ENCODE results near the gene TFDP1.
A peak's percentile ranks its signal among the peaks of the same experiment; 100 is the strongest.

The TFDP1 gene

DNA sequence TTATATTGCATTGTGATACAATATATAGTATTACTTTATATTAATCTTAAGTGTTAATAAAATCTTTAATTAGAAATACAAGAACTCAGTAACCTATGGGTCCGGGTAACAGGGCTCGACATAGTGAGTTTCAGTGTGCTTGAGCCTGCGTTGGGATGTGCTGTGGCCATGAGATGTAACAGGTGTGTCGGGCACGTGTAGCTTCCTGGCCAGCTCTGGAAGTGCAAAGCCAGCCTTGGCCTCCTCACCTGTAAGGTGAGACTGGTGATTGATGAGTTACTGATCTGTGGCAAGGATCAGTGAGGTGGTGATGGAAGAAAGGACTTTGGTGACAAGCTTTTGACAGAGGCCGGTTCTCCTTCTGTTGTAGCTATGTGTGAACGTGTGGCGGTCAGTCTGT lies 54.3 kb downstream of the TFDP1 start:
- TF ChIP-seq, protein P1, sequence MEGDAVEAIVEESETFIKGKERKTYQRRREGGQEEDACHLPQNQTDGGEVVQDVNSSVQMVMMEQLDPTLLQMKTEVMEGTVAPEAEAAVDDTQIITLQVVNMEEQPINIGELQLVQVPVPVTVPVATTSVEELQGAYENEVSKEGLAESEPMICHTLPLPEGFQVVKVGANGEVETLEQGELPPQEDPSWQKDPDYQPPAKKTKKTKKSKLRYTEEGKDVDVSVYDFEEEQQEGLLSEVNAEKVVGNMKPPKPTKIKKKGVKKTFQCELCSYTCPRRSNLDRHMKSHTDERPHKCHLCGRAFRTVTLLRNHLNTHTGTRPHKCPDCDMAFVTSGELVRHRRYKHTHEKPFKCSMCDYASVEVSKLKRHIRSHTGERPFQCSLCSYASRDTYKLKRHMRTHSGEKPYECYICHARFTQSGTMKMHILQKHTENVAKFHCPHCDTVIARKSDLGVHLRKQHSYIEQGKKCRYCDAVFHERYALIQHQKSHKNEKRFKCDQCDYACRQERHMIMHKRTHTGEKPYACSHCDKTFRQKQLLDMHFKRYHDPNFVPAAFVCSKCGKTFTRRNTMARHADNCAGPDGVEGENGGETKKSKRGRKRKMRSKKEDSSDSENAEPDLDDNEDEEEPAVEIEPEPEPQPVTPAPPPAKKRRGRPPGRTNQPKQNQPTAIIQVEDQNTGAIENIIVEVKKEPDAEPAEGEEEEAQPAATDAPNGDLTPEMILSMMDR (conservative IDR thresholded peaks at IDR 0.05; ENCODE audit: low read depth, low read length): no peak
- DNase-seq (ENCODE audit: low read depth): no peak

GRCh38 chr13:113639616-113640262 lies 55.2 kb downstream of the TFDP1 start:
- TF ChIP-seq, protein P1 (conservative IDR thresholded peaks at IDR 0.05; ENCODE audit: low read depth, low read length): no peak
- no peak for DNase-seq (ENCODE audit: low read depth)
- H3K4me3 ChIP-seq (ENCODE audit: low read length): no peak overlapping the region

More for the DNA sequence above, 54.3 kb downstream of the TFDP1 start:
- H3K4me3 ChIP-seq (ENCODE audit: low read length): no peak overlapping the region

DNA sequence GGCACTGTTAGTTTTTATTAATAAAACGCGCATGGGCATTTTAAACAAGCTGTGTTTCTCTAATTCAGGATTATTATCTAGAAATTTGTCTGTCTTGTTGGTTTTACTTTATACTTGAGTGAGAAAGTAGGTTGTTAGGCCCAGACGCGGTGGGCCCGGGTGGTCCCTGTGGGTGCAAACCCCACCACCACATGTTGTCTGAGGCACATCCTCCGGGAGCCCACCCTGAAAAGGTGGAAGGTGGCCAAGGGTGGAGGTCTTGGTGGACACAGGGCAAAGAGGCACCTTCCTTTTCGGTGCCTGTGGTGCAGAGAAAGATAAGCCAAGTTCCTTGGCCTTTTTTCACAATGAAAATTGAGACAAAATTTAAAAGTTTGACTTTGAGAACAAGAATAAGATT lies 56.9 kb downstream of the TFDP1 start:
- H3K4me3 ChIP-seq (ENCODE audit: low read length): no peak overlapping the region
- DNase-seq (ENCODE audit: low read depth): no peak
- TF ChIP-seq, protein P1 (conservative IDR thresholded peaks at IDR 0.05; ENCODE audit: low read depth, low read length): no peak

GRCh38 chr13:113642563-113642962 lies 58.0 kb downstream of the TFDP1 start:
- no peak for DNase-seq (ENCODE audit: low read depth)
- H3K4me3 ChIP-seq (ENCODE audit: low read length): no peak overlapping the region
- TF ChIP-seq, protein P1 (conservative IDR thresholded peaks at IDR 0.05; ENCODE audit: low read depth, low read length): no peak

DNA sequence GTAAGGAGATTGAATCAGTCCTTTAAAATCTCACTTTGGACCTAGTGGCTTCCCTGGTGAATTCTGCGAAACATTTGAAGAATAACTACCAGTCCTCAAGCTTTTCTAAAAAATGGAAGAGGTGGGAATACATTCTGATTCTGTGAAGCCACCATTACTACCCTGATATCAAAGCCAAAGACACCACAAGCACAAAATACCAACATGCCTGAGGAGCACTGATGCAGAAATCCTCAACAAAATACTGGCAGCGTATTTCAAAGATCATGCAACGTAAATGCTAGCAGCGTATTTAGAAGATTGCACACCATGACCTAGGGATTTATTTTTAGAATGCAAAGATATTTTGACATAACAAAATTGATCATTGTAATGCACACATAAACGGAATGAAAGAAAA lies 59.0 kb downstream of the TFDP1 start:
- peak; percentile 63 for DNase-seq (ENCODE audit: low read depth)
- no peak overlapping the region for H3K4me3 ChIP-seq (ENCODE audit: low read length)
- TF ChIP-seq, protein P1 (conservative IDR thresholded peaks at IDR 0.05; ENCODE audit: low read depth, low read length): no peak

DNA sequence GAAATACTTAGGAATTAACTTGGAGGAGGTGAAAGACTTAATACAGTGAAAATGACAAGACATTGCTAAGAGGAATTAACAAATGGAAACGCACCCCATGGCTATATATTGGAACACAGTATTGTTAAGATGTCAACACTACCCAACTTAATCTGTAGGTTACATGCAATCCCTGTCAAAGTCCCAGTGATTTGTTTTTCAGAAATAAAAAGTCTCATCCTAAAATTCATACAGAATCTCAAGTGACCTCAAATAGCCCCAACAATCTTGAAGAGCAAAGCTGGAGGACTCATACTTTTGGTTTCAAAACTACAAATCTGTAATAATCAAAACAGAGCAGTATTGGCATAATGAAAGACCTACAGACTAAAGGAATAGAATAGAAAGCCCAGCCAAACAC lies 60.2 kb downstream of the TFDP1 start:
- H3K4me3 ChIP-seq (ENCODE audit: low read length): no peak overlapping the region
- DNase-seq (ENCODE audit: low read depth): no peak
- TF ChIP-seq, protein P1 (conservative IDR thresholded peaks at IDR 0.05; ENCODE audit: low read depth, low read length): no peak

- DNase-seq (ENCODE audit: low read depth): no peak
- TF ChIP-seq, protein P1 (conservative IDR thresholded peaks at IDR 0.05; ENCODE audit: low read depth, low read length): no peak
- H3K4me3 ChIP-seq (ENCODE audit: low read length): no peak overlapping the region
Observed at GRCh38 chr13:113645329-113645728, 60.8 kb downstream of the TFDP1 start.

Measured in retinal pigment epithelial cell (primary cell).